Testis (tissue), 3 donors: ENCODE results near the gene DYNC1I2. TPM values are rescaled to one million over a fixed set of nuclear protein-coding genes. Genes with fewer than 3 reads are reported as not detected.

ENCODE experiments used
- DNase-seq: peaks from one replicate; pipeline ENCODE4 v3.0.0-alpha.2; 2019
- H3K27ac ChIP-seq, 2 donors: fragments of 200-600 bp; sonication (generic); one replicate each; pipeline ENCODE4 v1.5.1; 2019
- H3K27me3 ChIP-seq: fragments of 200-600 bp; sonication (generic); one replicate; pipeline ENCODE4 v1.5.1; 2019
- H3K36me3 ChIP-seq: fragments of 200-600 bp; sonication (generic); one replicate; pipeline ENCODE4 v1.5.1; 2017; ENCODE audit warnings: low read depth; ENCODE audit errors: missing control alignments
- H3K4me1 ChIP-seq: fragments of 200-600 bp; sonication (generic); one replicate; pipeline ENCODE4 v1.5.1; 2019
- H3K4me3 ChIP-seq, 2 donors: fragments of 200-600 bp; sonication (generic); one replicate each; pipeline ENCODE4 v1.5.1; 2017 to 2019
- H3K9me3 ChIP-seq: fragments of 200-600 bp; sonication (generic); one replicate; pipeline ENCODE4 v1.5.1; 2017
- CTCF ChIP-seq, 3 experiments: fragments of 450-650 bp in 2 of 3; fragments of 200-600 bp in 1 of 3; sonication (generic) in 1 of 3; IDR thresholded peaks; one replicate each; pipeline ENCODE4 v1.5.1; 2016 to 2019; ENCODE audit warnings: antibody characterized with exemption in 3 of 3, mild to moderate bottlenecking in 2 of 3, moderate library complexity in 1 of 3
- POLR2A ChIP-seq: fragments of 450-650 bp; IDR thresholded peaks from one replicate; pipeline ENCODE4 v1.6.1; 2017; ENCODE audit warnings: antibody characterized with exemption, mild to moderate bottlenecking, moderate library complexity
- WGBS, 2 donors: methylation state at CpG; one replicate each; pipeline ENCODE4 v1.1.5; 2018; 5-methylcytosine and 5-hydroxymethylcytosine counted together
- intact Hi-C: fragments of 100-400 bp; cut with DNase I; formaldehyde crosslinking; loops from one replicate; pipeline ENCODE4 v1.15.1; 2023; ENCODE audit warnings: low total_unique reads
- polyA plus RNA-seq: library from polyadenylated mRNA; stranded (reverse); fragments of 350-450 nt; fragmentation: Illumina TruSeq; extraction: RNeasy Lipid Tissue Mini Kit (QIAGEN cat#74804); gene quantifications from one replicate; pipeline ENCODE4 v1.2.3, GENCODE V29; 2014; ENCODE audit warnings: low read depth, low replicate concordance; ENCODE audit not compliant: insufficient read depth
- total RNA-seq, 2 donors: library from RNA; depleted of rRNA; stranded (reverse); fragments of >200 nt; gene quantifications; one replicate each; pipeline ENCODE4 v1.2.3, GENCODE V29; 2016

DYNC1I2 gene
- total and polyA plus RNA-seq, 3 donors from 2014 or later = 104 to 114 (median 106) TPM

GRCh38 chr2:171702781-171703556 lies 15.7 kb downstream of the DYNC1I2 start:
- H3K36me3 ChIP-seq = no peaks in the 10 kb centered on the region
- H3K9me3 ChIP-seq = no peaks in the 10 kb centered on the region
- intact Hi-C loops = no loop called here
- no peak overlapping the region for H3K27ac ChIP-seq
- no peaks in the 10 kb centered on the region for H3K4me1 ChIP-seq
- WGBS, 2 donors = 82 to 88% methylated on average over 7 of the region's 7 CpGs
- H3K4me3 ChIP-seq = no peak overlapping the region
- DNase-seq = no peak
- no peaks in the 10 kb centered on the region for H3K27me3 ChIP-seq
- no peak for TF ChIP-seq POLR2A
- no peak for TF ChIP-seq CTCF (IDR thresholded peaks at IDR 0.05)

DNA sequence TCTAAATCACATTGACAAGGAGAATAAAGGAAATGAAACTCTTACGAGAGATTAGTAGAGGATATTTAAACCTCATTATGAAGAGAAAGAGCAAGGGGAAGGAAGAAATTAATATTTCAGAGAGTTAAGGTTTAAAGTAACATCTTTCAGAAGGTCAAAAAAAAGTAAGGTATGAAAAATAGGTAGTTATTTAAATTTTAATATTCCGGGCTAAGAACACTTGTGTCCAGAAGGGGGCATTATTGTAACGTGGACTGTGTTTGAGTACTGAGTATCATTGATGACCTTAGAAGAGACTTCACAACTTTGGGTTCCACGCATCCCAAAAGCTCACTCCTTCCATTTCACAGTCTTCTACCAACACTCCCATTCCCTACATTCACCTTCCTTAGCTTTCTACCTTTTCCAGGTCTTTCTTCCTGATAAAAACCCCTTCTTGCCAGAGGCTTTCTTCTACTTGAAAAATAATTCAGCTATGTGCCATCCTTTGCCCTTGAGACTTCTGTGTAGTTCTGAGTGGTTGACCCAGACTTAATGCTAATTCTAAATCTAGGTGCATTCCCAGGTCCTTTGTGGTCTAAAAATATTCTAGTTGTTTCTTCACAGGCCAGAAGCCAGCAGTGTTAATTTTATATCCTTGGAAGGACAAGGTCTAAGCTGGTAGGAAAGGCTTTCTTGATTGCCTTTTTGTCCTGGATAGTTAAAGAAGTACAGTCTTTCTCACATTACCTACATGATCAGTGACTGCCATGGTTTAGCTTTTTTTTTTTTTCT lies 16.5 kb downstream of the DYNC1I2 start:
- no peak for DNase-seq
- no peak overlapping the region for H3K4me3 ChIP-seq
- no peaks in the 10 kb centered on the region for H3K4me1 ChIP-seq
- H3K27ac ChIP-seq = no peak overlapping the region
- WGBS, 2 donors = 70 to 76% methylated on average over 4 of the region's 4 CpGs
- no peaks in the 10 kb centered on the region for H3K27me3 ChIP-seq
- H3K9me3 ChIP-seq = no peaks in the 10 kb centered on the region
- TF ChIP-seq CTCF (IDR thresholded peaks at IDR 0.05) (peak in 2 of 3 experiments; percentile 6 to 26), POLR2A (no peak)
- intact Hi-C loops = no loop called here
- H3K36me3 ChIP-seq = no peaks in the 10 kb centered on the region

GRCh38 chr2:171706152-171706803 lies 19.0 kb downstream of the DYNC1I2 start:
- Histone ChIP-seq H3K36me3 (no peaks in the 10 kb centered on the region), H3K9me3 (no peaks in the 10 kb centered on the region), H3K4me1 (no peaks in the 10 kb centered on the region), H3K27me3 (no peaks in the 10 kb centered on the region), H3K27ac (no peak overlapping the region), H3K4me3 (no peak overlapping the region)
- no peak for DNase-seq
- TF ChIP-seq CTCF (IDR thresholded peaks at IDR 0.05) (peak in 1 of 3 experiments; percentile 14), POLR2A (no peak)
- WGBS, 2 donors = 25 to 31% methylated on average over 2 of the region's 2 CpGs
- intact Hi-C loops = no loop called here

DNA sequence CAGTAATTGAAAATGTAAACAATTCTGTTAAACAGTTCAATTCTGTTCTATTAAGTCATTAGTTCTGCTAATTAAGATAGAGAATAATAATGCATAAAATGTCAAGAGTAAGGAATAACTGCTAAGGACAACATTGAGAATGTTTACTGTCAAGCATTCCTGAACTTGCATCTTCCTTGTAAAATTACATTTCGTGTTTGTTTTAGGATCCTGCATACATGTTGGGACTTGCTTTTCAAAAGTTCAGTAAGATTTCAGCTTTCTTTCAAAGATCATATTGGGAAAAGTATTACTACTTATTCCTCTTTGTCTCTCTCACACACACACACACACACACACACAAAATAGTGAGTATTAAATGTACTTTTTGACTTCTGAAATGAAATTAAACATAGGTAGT lies 20.5 kb downstream of the DYNC1I2 start:
- no peak for DNase-seq
- TF ChIP-seq POLR2A (no peak), CTCF (IDR thresholded peaks at IDR 0.05) (no peak)
- WGBS, 2 donors = 88 to 89% methylated on average over 1 of the region's 1 CpG
- Histone ChIP-seq H3K27ac (no peak overlapping the region), H3K4me1 (no peaks in the 10 kb centered on the region), H3K36me3 (no peaks in the 10 kb centered on the region), H3K27me3 (no peaks in the 10 kb centered on the region), H3K9me3 (no peaks in the 10 kb centered on the region), H3K4me3 (no peak overlapping the region)
- intact Hi-C loops = no loop called here
